PC-9 (cell line): ENCODE measurements around the gene SIM2. TPM values are rescaled to one million over a fixed set of nuclear protein-coding genes. Genes with fewer than 3 reads are reported as not detected.

ENCODE experiments used
- BruUV-seq: library from RNA; stranded (reverse); fragments of 400-500 nt; replicated peaks from 2 replicates; lab custom pipeline; 2021; lab: Mats Ljungman, UMichigan
- CTCF ChIA-PET: fragments of 300-600 bp; sonication (Branson Sonifier 250); formaldehyde crosslinking; loops from one replicate; lab custom pipeline; 2022; ENCODE audit warnings: antibody characterized with exemption; lab: Charles Lee
- POLR2A ChIA-PET: fragments of 300-600 bp; sonication (Branson Sonifier 250); formaldehyde crosslinking; loops from one replicate; lab custom pipeline; 2022; ENCODE audit warnings: antibody characterized with exemption; ENCODE audit not compliant: unreplicated experiment; lab: Charles Lee
- DNase-seq, 2 experiments: peaks; one replicate each; pipeline versions ENCODE4 v3.0.0 to v3.0.0-alpha.2; 2015 to 2022; ENCODE audit warnings: mixed read lengths in 1 of 2
- H2AFZ ChIP-seq: fragments of 200-600 bp; sonication (generic); 2 replicates; pipeline ENCODE4 v1.8.1; 2017; ENCODE audit warnings: antibody characterized with exemption
- H3F3A ChIP-seq: fragments of 200-600 bp; sonication (generic); 2 replicates; pipeline ENCODE4 v1.8.1; 2017; ENCODE audit warnings: antibody characterized with exemption, mild to moderate bottlenecking, low read depth; ENCODE audit not compliant: insufficient read depth
- H3K27ac ChIP-seq: fragments of 200-600 bp; sonication (generic); 2 replicates; pipeline ENCODE4 v1.6.1; 2016; ENCODE audit warnings: mixed run types
- H3K27me3 ChIP-seq: fragments of 200-600 bp; sonication (generic); 2 replicates; pipeline ENCODE4 v1.6.1; 2016; ENCODE audit warnings: low read depth, mixed run types; ENCODE audit not compliant: insufficient read depth
- H3K36me3 ChIP-seq: fragments of 200-600 bp; sonication (generic); 2 replicates; pipeline ENCODE4 v1.6.1; 2016; ENCODE audit warnings: low read depth, mixed run types
- H3K4me1 ChIP-seq: fragments of 200-600 bp; sonication (generic); replicated peaks from 2 replicates; pipeline ENCODE4 v1.6.1; 2016; ENCODE audit warnings: mixed run types; ENCODE audit not compliant: insufficient read depth
- H3K4me2 ChIP-seq: fragments of 200-600 bp; sonication (generic); 2 replicates; pipeline ENCODE4 v1.6.1; 2017; ENCODE audit warnings: mixed run types
- H3K4me3 ChIP-seq: fragments of 200-600 bp; sonication (generic); 2 replicates; pipeline ENCODE4 v1.6.1; 2016; ENCODE audit warnings: mixed run types
- H3K79me2 ChIP-seq: fragments of 200-600 bp; sonication (generic); 2 replicates; pipeline ENCODE4 v1.6.1; 2017; ENCODE audit warnings: low read depth, mixed run types
- H3K9me2 ChIP-seq: fragments of 200-600 bp; sonication (generic); 2 replicates; pipeline ENCODE4 v1.8.1; 2017; ENCODE audit warnings: mild to moderate bottlenecking; ENCODE audit not compliant: insufficient read depth
- H3K9me3 ChIP-seq: fragments of 200-600 bp; sonication (generic); 2 replicates; pipeline ENCODE4 v1.8.1; 2016; ENCODE audit warnings: low read depth; ENCODE audit not compliant: insufficient read depth
- H4K20me1 ChIP-seq: fragments of 200-600 bp; sonication (generic); 2 replicates; pipeline ENCODE4 v1.8.1; 2017; ENCODE audit not compliant: insufficient read depth
- CTCF ChIP-seq: fragments of 200-600 bp; sonication (generic); conservative IDR thresholded peaks from 2 replicates; pipeline ENCODE4 v1.6.1; 2017; ENCODE audit warnings: mixed run types, antibody characterized with exemption, mild to moderate bottlenecking, moderate library complexity
- EZH2 ChIP-seq: fragments of 200-600 bp; sonication (generic); IDR thresholded peaks from 2 replicates; pipeline ENCODE4 v1.8.0; 2017; ENCODE audit warnings: antibody characterized with exemption, low read depth
- intact Hi-C: fragments of 100-400 bp; cut with micrococcal nuclease; formaldehyde crosslinking; loops from one replicate; pipeline ENCODE4 v1.10.0; 2022; ENCODE audit not compliant: unreplicated experiment
- total RNA-seq: library from RNA; stranded (reverse); gene quantifications from 2 replicates; pipeline ENCODE4 v1.2.3, GENCODE V29; 2021

SIM2 gene
- total RNA-seq, 1 experiment from 2014 or later: 18.5 TPM

GRCh38 chr21:36732761-36733160 is 33.8 kb downstream of the SIM2 start:
- Histone ChIP-seq H3K4me2 (no peak overlapping the region), H3K36me3 (no peaks in the 10 kb centered on the region), H3K4me3 (no peak overlapping the region), H3K79me2 (no peaks in the 10 kb centered on the region), H2AFZ (no peak overlapping the region), H4K20me1 (no peaks in the 10 kb centered on the region), H3K9me2 (no peaks in the 10 kb centered on the region), H3K27ac (no peak overlapping the region), H3F3A (no peaks in the 10 kb centered on the region; the same call in 1 of the 2 replicates), H3K27me3 (no peaks in the 10 kb centered on the region), H3K4me1 (no peaks in the 10 kb centered on the region), H3K9me3 (no peaks in the 10 kb centered on the region)
- no peak for DNase-seq
- ChIA-PET POLR2A (no interaction called here), CTCF (no interaction called here)
- intact Hi-C loops: no loop called here
- no peak for TF ChIP-seq EZH2
- no peak for TF ChIP-seq CTCF
- BruUV-seq: no TSS peak

- Histone ChIP-seq H3K27me3 (no peaks in the 10 kb centered on the region), H3K4me3 (no peak overlapping the region), H3K79me2 (no peaks in the 10 kb centered on the region), H3K27ac (no peak overlapping the region), H3K36me3 (no peaks in the 10 kb centered on the region), H3K9me3 (no peaks in the 10 kb centered on the region), H3K9me2 (no peaks in the 10 kb centered on the region), H3K4me2 (no peak overlapping the region), H3K4me1 (no peaks in the 10 kb centered on the region), H3F3A (no peaks in the 10 kb centered on the region; the same call in 1 of the 2 replicates), H4K20me1 (no peaks in the 10 kb centered on the region), H2AFZ (no peak overlapping the region)
- no peak for DNase-seq
- POLR2A ChIA-PET: no interaction called here
- CTCF ChIA-PET: no interaction called here
- intact Hi-C loops: no loop called here
- TF ChIP-seq EZH2: no peak
- no TSS peak for BruUV-seq
Measured at GRCh38 chr21:36733857-36734256, 34.9 kb downstream of the SIM2 start.

- Histone ChIP-seq H3K9me3 (no peaks in the 10 kb centered on the region), H4K20me1 (no peaks in the 10 kb centered on the region), H3K4me2 (no peak overlapping the region), H3K4me1 (no peaks in the 10 kb centered on the region), H3K79me2 (no peaks in the 10 kb centered on the region), H3K27ac (no peak overlapping the region), H3K27me3 (no peaks in the 10 kb centered on the region), H3K36me3 (no peaks in the 10 kb centered on the region), H3F3A (no peaks in the 10 kb centered on the region; the same call in 1 of the 2 replicates), H3K9me2 (no peaks in the 10 kb centered on the region), H2AFZ (no peak overlapping the region), H3K4me3 (no peak overlapping the region)
- no TSS peak for BruUV-seq
- TF ChIP-seq CTCF (no peak), EZH2 (no peak)
- ChIA-PET POLR2A (no interaction called here), CTCF (no interaction called here)
- no peak for DNase-seq
- intact Hi-C loops: no loop called here
Measured at GRCh38 chr21:36734367-36735200, 35.7 kb downstream of the SIM2 start.
